Stimulated activated CD4-positive, alpha-beta T cell treated with anti-CD3 and anti-CD28 coated beads, Interleukin-15, amount 100 ng/mL, for 1 hour (primary cell): ENCODE results near the gene ABRAXAS1.
"Not testable (repeated sequence)": the region's sequence is repeated elsewhere in the genome, so short reads cannot be mapped to it uniquely, and the experiment has no call there.

Experiments used
- DNase-seq, 2 donors: peaks; one replicate each; pipeline ENCODE4 v3.0.0-alpha.2; 2020; ENCODE audit warnings: low read depth in 1 of 2, low spot score in 1 of 2

The ABRAXAS1 gene

DNA sequence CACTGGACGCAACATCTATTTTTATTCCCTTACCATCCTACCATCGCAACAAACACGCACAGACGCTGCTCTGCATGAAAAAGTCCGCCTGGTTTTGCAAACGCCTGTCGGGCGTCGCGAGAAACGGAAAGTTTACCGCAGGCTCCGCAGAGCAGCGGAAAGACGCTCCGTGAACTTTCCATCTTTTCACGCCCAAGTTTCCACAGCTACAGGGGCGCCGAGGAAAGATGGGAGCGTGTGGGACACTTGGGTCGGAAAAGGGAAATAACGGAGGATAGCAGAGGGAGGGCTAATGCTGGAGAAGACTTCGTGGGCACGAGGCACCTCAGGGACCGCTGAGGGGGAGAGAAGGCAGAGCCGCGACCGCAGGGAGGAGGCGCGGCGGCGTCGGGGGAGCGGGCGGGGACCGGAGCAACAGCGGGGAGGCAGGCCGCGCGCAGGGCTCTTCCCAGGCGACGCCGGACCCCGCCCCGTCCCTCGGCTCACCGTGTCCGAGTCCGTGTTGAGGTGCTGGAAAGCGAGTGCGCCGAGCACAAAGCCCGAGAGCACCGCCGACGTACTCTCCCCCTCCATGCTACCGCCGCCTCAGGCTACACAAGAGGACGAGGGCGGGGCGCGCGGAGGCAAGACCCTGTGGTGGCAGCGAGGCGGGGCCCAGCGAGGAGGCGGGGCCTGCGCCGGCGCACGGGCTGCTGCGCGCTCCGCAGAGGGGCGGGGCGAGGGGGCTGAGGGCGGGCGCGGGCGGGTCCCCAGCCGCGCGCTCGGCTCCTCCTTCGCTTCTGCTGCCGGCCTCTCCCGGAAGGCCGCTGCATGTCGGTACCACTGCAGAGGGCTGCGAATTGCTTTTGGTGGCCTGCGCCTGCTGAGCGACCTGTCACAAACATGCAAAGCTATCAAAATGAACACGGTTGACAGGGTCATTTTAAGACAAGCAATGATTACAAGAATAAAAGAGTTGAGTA is at the start of gene ABRAXAS1:
Gene ABRAXAS1, minus strand, starts transcription at position 601 of the 962 bp plus-strand sequence. Its CDS starts 28 bp downstream, at position 573.
- DNase-seq, result peak; percentile 91 to 95

DNA sequence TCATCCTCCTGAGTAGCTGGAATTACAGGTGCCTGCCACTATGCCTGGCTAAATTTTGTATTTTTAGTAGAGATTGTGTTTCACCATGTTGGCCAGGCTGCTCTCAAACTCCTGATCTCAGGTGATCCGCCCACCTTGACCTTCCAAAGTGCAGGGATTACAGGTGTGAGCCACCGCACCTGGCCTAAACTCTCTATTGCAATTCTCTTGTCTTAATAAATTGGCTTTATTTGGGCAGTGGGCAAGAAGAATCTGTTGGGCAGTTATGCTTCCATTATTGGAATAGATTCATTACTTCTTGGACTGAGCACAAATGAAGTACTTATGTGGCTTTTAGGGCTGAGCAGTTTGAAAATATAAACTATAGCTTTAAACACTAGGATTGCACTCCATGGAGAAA is 42.8 kb upstream of the ABRAXAS1 start:
- DNase-seq, result no peak

DNA sequence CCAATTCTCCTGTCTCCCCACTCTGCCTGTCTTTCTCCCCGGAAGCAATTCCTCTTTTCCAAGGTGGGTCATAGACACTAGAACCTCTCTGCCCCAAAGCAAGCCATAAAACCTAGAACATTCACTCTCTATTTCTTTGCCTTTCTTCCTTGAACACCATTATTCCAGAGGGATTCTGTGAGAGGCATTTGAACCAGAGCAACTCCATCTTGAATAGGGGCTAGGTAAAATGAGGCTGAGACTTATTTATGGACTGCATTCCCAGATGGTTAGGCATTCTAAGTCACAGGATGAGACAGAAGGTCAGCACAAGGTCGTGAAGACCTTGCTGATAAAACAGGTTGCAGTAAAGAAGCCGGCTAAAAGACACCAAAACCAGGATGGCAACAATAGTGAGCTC is 37.3 kb upstream of the ABRAXAS1 start:
- DNase-seq, result no peak

DNA sequence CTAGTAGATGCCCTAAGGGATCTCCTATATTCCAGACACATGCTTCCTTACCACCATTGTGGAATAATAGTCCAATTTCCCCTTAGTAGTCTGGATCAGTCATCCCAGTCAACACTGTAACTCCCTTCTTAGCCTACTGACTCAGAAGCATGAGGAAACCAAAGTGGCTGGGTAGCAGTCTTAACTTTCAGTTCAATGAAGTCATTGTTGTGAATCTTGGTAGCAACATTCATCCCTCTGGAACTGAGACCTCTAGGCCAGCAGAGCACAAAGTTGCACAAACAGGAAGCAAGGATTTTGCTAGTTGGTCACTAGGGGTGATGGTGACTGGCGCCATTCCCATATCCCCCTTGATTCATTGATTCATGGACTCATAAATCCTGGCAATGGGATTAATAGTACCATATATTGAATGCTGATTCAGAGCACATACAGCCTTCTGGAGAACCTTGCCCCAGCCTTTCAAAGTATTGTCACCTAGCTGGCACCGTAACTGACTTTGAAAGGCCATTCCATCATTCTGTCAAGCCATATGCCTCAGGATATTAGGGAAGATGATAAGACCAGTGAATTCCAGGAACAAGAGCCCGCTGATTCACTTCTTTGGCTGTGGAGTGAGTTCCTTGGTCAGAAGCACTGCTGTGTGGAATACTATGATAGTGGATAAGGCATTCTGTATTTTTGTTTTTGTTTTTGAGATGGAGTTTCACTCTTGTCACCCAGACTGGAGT is 31.3 kb upstream of the ABRAXAS1 start:
- DNase-seq, result no peak

DNA sequence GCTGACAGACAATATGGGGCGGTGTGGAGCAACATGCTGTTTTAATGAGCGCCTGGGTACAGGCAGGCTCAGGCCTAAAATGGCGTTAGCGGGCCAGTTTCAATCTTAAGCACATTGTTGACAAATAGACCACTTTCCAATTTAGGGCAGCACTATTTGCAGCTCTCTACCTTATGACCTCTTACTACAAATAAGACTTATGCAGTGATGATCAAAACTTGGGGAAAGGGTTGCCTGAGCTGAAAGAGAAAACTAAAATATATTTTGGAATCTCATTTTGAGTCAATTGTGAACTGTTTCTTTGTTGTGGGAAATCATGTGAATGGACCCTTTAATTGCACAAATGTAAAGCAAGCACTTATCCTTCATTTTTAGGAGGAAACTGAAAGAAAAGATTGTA is 25.5 kb upstream of the ABRAXAS1 start:
- no peak for DNase-seq

DNA sequence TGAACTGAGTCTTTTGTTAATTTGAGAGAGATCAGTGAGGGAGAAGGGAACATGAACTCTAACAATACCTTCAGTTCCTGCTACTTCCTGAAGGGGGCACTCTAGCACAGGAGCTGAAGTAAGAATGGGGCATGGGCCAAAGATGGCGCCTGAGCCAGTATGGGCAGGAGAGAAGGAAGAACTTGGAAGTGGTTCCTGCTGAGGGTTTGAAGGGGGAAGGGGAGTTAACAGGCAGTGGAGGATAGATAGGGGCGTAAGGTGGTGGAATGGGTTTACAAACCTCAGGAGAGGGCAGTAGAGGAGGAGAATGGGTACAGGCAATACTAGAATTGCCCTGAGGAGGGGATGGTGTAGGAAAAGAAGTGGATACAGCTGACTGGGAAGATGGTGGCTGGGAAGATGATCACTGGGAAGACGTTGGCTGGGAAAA is 24.3 kb upstream of the ABRAXAS1 start:
- DNase-seq, result peak; percentile 6 to 13

DNA sequence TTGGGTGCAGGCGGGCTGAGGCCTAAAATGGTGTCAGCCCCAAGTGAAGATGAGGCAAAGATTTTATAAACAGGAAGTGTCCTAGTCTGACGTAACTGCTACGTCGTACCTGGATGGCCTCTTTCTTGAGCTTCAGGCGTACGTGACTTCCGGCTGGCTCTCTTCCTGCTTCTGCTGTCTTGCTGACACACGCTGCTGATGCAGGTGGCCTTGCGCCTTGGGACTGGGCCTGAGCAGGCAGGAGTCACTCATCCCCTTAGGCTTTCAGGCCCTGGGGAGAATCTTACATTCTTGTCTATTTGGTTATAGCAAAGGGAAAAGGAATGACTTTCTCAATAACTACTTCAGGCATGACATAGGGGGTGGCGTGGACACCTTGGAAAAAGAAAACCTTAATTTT is 20.1 kb upstream of the ABRAXAS1 start:
- DNase-seq, result no peak

DNA sequence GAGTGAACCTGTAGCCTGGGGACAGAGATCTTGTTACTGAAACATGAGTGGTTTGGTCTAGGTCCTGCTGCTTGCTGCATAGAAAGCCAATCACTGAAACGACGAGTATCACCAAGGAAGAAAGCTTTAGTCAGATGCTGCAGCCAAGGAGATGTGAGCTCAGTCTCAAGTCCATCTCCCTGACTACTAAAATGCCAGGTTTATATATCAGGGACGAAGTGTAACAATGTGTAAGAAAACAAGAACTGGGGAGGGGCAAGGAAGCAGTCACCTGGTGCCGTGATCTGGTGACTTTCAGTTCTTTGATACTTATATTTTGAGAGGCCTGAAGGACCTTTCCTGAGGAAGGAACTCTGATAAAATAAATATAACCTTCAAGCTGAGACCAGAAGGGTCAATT is 19.6 kb upstream of the ABRAXAS1 start:
- no peak for DNase-seq

DNA sequence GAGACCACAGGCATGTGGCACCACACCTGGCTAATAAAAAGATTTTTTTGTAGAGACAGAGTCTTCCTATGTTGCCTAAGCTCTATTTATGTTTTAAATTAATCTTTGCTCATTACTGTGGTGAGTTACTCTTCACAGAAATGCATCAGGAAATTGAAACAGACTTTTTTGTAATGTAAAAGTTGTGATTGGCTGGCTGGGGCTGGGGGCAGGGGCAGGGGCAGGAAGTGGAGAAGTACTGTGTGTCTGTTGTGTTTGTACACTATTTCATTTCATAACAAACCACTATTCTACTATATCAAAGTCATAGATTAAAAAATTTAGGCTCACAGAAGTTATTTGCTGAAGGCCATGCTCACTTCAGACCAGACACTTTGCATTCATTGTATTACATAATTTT is 19.1 kb upstream of the ABRAXAS1 start:
- no peak for DNase-seq

DNA sequence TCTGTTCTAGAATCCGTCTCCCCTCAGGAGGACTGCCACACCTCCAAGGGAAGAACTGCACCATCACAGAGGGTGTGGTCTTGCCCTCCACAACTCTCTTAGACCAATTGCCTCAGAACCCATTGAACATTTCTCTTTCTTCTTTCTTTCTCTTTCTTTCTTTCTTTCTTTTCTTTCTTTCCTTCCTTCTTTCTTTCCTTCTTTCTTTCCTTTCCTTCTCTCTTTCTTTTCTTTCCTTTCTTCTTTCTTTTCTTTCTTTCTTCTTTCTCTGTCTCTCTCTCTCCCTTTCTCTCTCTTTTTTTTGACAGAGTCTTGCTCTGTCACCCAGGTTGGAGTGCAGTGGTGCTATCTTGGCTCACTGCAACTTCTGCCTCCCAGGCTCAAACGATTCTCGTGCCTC is 16.8 kb upstream of the ABRAXAS1 start:
- not testable (repeated sequence) for DNase-seq

DNA sequence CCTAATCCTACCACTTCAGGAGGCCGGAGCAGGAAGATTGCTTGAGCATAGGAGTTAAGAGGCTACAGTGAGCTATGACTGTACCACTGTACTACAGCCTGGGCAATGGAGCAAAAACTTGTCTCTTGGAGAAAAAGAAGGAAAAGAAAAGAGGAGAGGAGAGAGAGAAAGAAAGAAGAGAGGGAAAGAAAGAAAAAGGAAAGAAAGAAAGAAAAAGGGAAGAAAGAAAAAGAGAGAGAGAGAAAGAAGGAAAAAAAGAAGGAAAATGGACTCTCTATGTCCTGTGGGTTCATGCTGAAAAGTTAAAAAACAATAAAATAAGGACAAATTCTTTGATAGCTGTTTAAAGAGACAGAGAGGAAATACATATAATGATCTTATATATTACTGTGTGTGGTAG is 13.3 kb upstream of the ABRAXAS1 start:
- no peak for DNase-seq

DNA sequence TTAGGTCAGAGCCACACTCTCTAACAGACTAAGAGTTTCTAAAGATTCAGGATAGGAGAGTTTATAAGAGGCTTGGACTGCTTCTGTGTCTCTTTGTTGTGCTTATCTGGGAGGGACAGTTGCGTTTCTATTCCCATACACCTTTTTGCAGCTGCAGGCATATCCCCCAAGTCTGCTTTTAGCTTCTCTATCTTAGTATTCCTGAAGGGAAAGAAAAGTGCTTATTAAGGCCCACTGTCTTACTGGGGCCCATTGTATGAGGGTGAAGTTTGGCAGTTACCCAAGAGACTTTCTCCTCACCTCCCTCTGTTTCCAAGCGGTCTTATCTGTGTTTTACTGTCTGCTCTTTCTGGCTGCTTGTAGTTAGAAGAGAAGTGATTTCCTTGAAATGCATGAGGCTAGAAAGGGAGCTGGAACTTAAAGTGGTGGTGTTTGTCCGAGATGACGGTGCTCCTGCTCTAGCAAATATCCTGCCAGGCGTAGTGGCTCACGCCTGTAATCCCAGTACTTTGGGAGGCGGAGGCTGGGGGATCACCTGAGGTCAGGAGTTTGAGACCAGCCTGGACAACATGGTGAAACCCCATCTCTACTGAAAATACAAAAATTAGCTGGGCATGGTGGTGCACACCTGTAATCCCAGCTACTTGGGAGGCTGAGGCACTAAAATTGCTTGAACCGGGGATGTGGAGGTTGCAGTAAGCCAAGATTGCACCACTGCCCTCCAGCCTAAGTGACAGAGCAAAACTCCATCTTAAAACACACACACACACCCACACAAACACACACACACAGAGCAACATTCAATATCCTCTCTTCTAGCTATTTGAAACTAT is 11.4 kb upstream of the ABRAXAS1 start:
- not testable (repeated sequence) for DNase-seq

DNA sequence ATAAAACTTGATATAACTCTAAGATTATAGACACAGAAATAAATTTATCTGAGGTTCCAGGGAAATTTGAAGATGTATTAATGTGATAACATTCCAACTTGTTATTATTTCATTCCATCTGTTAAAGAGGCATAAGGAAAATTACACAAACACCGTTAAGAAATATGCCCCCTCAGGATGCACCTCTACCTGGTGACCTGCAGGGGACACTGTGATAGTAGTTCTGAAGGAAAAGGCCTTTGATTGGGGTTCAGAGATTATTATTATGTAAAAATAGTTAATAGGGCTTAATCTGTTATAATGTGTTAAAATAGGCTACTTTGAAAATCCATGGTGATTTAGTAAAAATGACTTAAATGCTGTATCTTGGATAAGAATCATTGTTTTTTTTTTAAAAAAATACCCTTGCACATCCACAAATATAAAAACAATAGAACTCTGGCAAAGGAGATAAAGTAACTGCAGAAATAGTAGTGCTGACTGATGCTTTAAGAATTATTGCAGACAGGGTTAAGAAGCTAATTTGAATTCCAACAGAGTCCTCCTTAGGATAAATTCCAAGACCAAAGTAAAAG is 6.1 kb upstream of the ABRAXAS1 start:
- no peak for DNase-seq

DNA sequence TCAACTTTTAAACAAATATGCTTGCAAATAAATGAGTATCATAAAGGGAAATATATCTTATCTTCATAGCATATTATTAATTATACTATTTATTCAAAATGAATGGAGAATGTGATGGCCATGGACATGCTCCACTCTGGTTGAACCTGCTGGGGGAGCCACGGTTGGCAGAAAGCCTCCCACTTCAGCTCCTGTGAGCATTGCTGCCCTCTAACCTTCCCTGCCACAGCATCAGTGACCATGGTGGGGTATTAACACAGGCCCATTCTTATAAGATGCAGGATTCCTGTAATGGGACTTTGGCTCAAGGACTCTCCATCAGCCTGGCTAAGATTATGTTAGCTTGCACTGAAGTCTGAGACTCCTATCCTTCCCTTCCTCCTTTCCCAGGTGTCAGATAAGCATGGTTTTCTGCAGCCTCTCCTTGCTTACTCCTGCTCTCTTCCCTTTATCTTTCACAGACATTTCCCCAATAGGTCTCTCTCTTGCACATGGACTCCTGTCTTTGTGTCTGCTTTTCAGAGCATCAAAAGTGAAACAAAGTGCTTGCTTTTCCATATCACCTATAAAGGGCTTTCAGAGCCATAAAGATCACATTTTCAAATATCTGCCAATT is 4.9 kb upstream of the ABRAXAS1 start:
- no peak for DNase-seq

DNA sequence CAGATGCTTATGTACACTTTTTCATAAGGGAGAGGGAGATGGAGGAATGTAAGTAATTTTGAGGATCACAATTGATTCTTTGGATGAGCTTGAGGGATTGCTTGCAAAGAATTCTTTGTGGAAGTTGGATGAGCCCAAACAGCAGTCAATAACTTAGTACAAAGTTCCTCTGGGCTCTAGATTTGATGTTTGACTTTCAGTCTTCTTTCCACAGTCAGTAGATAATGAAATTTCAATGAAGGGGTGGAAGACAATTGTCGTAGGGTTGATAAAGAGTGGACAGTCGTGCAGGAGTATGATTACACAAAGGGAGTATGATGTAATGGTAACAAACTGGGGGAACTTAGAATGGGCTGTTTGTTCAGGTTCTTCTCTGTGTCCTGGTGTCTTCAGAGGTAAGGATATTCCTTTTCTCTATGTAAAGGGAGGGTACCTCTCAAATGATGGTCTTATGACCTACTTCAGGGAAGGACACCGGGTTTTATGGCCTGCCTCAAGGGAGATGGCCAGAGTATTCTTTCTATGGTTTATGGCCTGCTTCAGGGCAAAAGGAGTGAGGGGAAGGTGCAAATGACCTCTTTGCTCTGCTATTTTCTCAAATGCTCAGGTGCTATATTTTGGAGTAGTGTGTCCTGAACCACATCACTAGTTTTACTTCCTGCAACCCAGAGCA is 1.7 kb upstream of the ABRAXAS1 start:
- DNase-seq, result no peak

DNA sequence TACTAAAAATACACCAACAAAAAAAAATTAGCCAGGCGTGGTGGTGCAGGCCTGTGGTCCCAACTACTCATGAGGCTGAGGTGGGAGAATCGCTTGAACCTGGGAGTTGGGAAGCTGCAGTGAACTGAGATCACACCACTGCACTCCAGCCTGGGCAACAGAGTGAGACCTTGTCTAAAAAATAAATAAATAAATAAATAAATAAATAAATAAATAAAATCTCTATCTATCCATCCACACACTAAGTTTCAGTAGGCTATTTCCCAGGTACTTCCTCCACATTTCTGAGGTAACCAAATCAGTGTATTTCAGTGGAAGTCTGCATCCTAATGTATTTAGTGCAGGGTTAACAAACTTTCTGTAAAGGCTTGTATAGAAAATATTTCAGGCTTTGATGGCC is 10.9 kb downstream of the ABRAXAS1 start:
- no peak for DNase-seq

DNA sequence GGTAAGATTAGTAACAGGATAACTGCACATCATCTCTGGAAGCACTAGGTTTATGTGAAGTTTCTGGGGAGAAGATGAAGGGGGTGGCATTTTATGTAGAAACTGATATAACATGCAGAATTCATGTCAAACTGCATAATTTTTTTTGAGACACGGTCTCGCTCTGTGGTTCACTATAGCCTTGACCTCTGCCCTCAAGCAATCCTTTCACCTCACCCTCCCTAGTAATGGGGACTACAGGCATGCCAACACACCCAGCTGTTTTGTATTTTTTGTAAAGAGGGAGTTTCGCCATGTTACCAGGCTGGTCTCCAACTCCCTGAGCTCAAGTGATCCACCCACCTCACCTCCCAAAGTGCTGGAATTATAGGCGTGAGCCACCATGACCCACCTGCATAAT is 11.5 kb downstream of the ABRAXAS1 start:
- DNase-seq, result no peak

DNA sequence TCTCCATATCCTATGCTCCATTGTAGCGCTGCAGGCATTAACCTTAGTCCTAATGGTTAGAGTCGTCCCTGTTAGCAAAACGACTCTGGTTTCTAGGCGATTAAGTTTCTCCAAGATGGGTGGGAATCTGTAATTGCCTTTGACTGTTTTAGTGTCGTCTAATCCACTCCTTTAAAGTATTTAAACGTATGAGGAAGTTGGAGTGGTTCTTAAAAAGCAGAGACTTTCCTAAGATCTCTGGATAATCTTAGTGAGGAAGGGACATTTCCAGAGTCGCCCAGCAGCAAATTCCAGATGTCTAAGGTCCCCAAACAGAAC is 28.8 kb downstream of the ABRAXAS1 start:
- no peak for DNase-seq

DNA sequence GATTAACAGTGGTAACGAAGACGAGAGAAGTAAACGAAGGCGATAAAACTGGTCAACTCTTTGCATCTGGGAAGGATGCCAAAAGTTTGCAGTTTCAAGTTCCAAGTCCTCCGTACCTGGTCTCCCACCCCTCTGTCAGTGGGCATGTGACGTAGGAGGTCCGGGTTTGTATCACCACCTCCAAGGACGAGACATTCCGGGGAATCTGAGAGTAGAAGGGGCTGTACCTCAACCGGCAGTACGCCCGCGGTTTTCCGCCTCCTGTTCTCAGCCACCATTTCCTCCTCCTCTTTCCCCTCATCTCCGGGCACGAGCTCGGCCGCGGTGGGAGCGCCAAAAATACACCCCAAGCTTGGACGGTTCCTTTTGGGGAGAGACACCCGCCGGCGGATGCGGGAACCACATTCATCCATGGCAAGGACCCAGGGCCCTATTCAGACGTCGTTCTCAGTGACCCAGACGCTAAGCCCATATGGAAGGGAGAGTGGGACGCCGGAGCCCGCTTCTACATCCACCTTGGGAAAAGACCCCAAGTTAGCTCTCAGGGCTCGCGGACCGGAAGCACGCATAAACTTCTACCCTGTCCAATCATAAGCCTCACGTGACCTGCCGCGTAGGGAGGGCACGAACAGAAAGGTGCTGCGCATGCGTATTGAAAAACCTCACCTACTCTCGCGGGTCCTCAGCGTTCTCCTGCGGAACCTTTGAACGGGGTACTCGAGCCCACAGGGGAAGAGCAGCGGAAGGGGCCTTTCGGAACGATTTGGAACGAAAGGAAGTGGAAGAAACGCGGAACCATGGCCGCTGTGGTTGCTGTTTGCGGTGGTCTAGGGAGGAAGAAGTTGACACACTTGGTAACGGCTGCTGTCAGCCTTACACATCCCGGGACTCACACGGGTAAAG is 29.4 kb downstream of the ABRAXAS1 start, which contains the start of the genes HELQ and MRPS18C:
Gene HELQ, minus strand, starts transcription at position 543 of the 903 bp plus-strand sequence. Its CDS starts 130 bp downstream, at position 413.
Gene MRPS18C, plus strand, starts transcription at position 778 of the 903 bp plus-strand sequence. Its CDS starts 20 bp downstream, at position 798.
- DNase-seq, result peak; percentile 80 to 84
